ENCODE data around the gene GGTLC2. TPM values are rescaled to one million over a fixed set of nuclear protein-coding genes. Genes with fewer than 3 reads are reported as not detected.
"Not testable (repeated sequence)": the region's sequence is repeated elsewhere in the genome, so short reads cannot be mapped to it uniquely, and the experiment has no call there.

GGTLC2 gene
- total RNA-seq, 4 donors from 2014 or later = not detected

- WGBS, 2 donors = 6 to 8% methylated on average over 2 of the region's 12 CpGs
- H3K9me3 ChIP-seq; DNase-seq; H3K4me3 ChIP-seq; intact Hi-C loops (cut with DNase I); H3K36me3 ChIP-seq; H3K27ac ChIP-seq; H3K4me1 ChIP-seq: not testable (repeated sequence)
- H3K27me3 ChIP-seq = peaks cover 0 to 18% (median 0%) of the 10 kb centered on the region in 4 donors
These were observed 7.7 kb downstream of the GGTLC2 start for GRCh38 chr22:22652102-22652501.

- peaks cover 0 to 21% (median 0%) of the 10 kb centered on the region in 4 donors for H3K27me3 ChIP-seq
- H3K36me3 ChIP-seq; intact Hi-C loops (cut with DNase I); DNase-seq; H3K9me3 ChIP-seq; H3K4me1 ChIP-seq; H3K4me3 ChIP-seq; H3K27ac ChIP-seq: not testable (repeated sequence)
- WGBS, 2 donors = 73 to 90% methylated on average over 4 to 5 of the region's 6 CpGs
These were observed 8.2 kb downstream of the GGTLC2 start for GRCh38 chr22:22652573-22652972.

GRCh38 chr22:22653677-22654381 is 9.4 kb downstream of the GGTLC2 start:
- not testable (repeated sequence) for DNase-seq
- no CpG with 5 or more reads among the region's 13 CpGs for WGBS, 2 donors

GRCh38 chr22:22655452-22656290 is 11.3 kb downstream of the GGTLC2 start:
- Histone ChIP-seq H3K27me3 (peaks cover 0 to 32% (median 0%) of the 10 kb centered on the region in 4 donors), H3K36me3 (no peaks in the 10 kb centered on the region), H3K27ac (no peak overlapping the region), H3K4me3 (no peak overlapping the region), H3K9me3 (no peaks in the 10 kb centered on the region), H3K4me1 (no peaks in the 10 kb centered on the region)
- intact Hi-C loops (cut with DNase I) = no loop called here
- TF ChIP-seq CTCF (IDR thresholded peaks at IDR 0.05) = no peak
- no peak for TF ChIP-seq POLR2A (IDR thresholded peaks at IDR 0.05)
- no peak for DNase-seq
- 54 to 56% methylated on average over 6 to 8 of the region's 8 CpGs for WGBS, 2 donors

More at GRCh38 chr22:22653677-22654381, 9.4 kb downstream of the GGTLC2 start:
- H3K9me3 ChIP-seq; H3K36me3 ChIP-seq; H3K27ac ChIP-seq; intact Hi-C loops (cut with DNase I); H3K4me3 ChIP-seq; H3K4me1 ChIP-seq: not testable (repeated sequence)
- H3K27me3 ChIP-seq = peaks cover 0 to 21% (median 0%) of the 10 kb centered on the region in 4 donors

- H3K4me1 ChIP-seq = no peaks in the 10 kb centered on the region
- no peaks in the 10 kb centered on the region for H3K9me3 ChIP-seq
- 32 to 71% methylated on average over 1 of the region's 1 CpG for WGBS, 2 donors
- no peak overlapping the region for H3K27ac ChIP-seq
- TF ChIP-seq POLR2A (IDR thresholded peaks at IDR 0.05) = no peak
- no peak for TF ChIP-seq CTCF (IDR thresholded peaks at IDR 0.05)
- H3K4me3 ChIP-seq = no peak overlapping the region
- no peaks in the 10 kb centered on the region for H3K36me3 ChIP-seq
- no peak for DNase-seq
- H3K27me3 ChIP-seq = peaks cover 0 to 45% (median 0%) of the 10 kb centered on the region in 4 donors
- intact Hi-C loops (cut with DNase I) = no loop called here
These were observed 13.3 kb downstream of the GGTLC2 start for GRCh38 chr22:22657712-22658111.

GRCh38 chr22:22661275-22661674 is 16.9 kb downstream of the GGTLC2 start:
- intact Hi-C loops (cut with DNase I) = no loop called here
- H3K27ac ChIP-seq = no peak overlapping the region
- H3K36me3 ChIP-seq = no peaks in the 10 kb centered on the region
- no peaks in the 10 kb centered on the region for H3K4me1 ChIP-seq
- H3K9me3 ChIP-seq = no peaks in the 10 kb centered on the region
- no peak for DNase-seq
- TF ChIP-seq POLR2A (IDR thresholded peaks at IDR 0.05) = no peak
- no peak for TF ChIP-seq CTCF (IDR thresholded peaks at IDR 0.05)
- H3K4me3 ChIP-seq = no peak overlapping the region
- peaks cover 0 to 50% (median 0%) of the 10 kb centered on the region in 4 donors for H3K27me3 ChIP-seq
- WGBS, 2 donors = 100% methylated on average over 1 of the region's 4 CpGs; no CpG with 5 or more reads in 1 of the 2 donors
